Activated CD8-positive, alpha-beta memory T cell treated with anti-CD3 and anti-CD28 coated beads, Interleukin-2, amount 50 U/mL, for 1 hour (primary cell): ENCODE data around the gene IL1R2.

Experiments
- DNase-seq: peaks from one replicate; pipeline ENCODE4 v3.0.0-alpha.2; 2020; ENCODE audit errors: extremely low read depth

IL1R2 gene

GRCh38 chr2:101974663-101975062 is 17.1 kb upstream of the IL1R2 start:
- no peak for DNase-seq

GRCh38 chr2:101975171-101975870 is 16.4 kb upstream of the IL1R2 start:
- DNase-seq: no peak

- DNase-seq: no peak
Observed at GRCh38 chr2:101976891-101977290, 14.9 kb upstream of the IL1R2 start.

GRCh38 chr2:101980368-101980767 is 11.4 kb upstream of the IL1R2 start:
- DNase-seq: no peak

- no peak for DNase-seq
Observed at GRCh38 chr2:101981066-101981465, 10.7 kb upstream of the IL1R2 start.

- peak; percentile 16 for DNase-seq
Observed at GRCh38 chr2:101981504-101981903, 10.3 kb upstream of the IL1R2 start.

- DNase-seq: no peak
Observed at GRCh38 chr2:101982495-101983029, 9.2 kb upstream of the IL1R2 start.

GRCh38 chr2:101983486-101983885 is 8.3 kb upstream of the IL1R2 start:
- no peak for DNase-seq

GRCh38 chr2:101983928-101984327 is 7.8 kb upstream of the IL1R2 start:
- DNase-seq: no peak

- DNase-seq: no peak
Observed at GRCh38 chr2:101984656-101985055, 7.1 kb upstream of the IL1R2 start.

- DNase-seq: no peak
Observed at GRCh38 chr2:101985101-101985792, 6.5 kb upstream of the IL1R2 start.

GRCh38 chr2:101985793-101986164 is 6.0 kb upstream of the IL1R2 start:
- DNase-seq: no peak

GRCh38 chr2:101986376-101986775 is 5.4 kb upstream of the IL1R2 start:
- no peak for DNase-seq

GRCh38 chr2:101986804-101987740 is 4.7 kb upstream of the IL1R2 start:
- no peak for DNase-seq

GRCh38 chr2:101987832-101988231 is 3.9 kb upstream of the IL1R2 start:
- no peak for DNase-seq

- DNase-seq: no peak
Observed at GRCh38 chr2:101988541-101988940, 3.2 kb upstream of the IL1R2 start.

- DNase-seq: no peak
Observed at GRCh38 chr2:101989740-101990460, 1.9 kb upstream of the IL1R2 start.

GRCh38 chr2:101993772-101994171 is 2.0 kb downstream of the IL1R2 start:
- DNase-seq: no peak

GRCh38 chr2:101995019-101995418 is 3.3 kb downstream of the IL1R2 start:
- DNase-seq: no peak

GRCh38 chr2:101995804-101996203 is 4.0 kb downstream of the IL1R2 start:
- no peak for DNase-seq

GRCh38 chr2:101998556-101998895 is 6.8 kb downstream of the IL1R2 start:
- no peak for DNase-seq
